ENCODE results near the gene STX17. TPM values are rescaled to one million over a fixed set of nuclear protein-coding genes. Genes with fewer than 3 reads are reported as not detected.
"Not testable (repeated sequence)": the region's sequence is repeated elsewhere in the genome, so short reads cannot be mapped to it uniquely, and the experiment has no call there.

Gene STX17
- total and polyA plus RNA-seq, 3 experiments from 2014 or later: 23.4 to 32.8 (median 27.9) TPM

- POLR2A ChIA-PET: no interaction called here
- no peaks in the 10 kb centered on the region for H3K27me3 ChIP-seq (ENCODE audit: insufficient read depth, low read length, poor library complexity, severe bottlenecking)
- no peaks in the 10 kb centered on the region for H3K27me3 Mint-ChIP-seq
Observed at GRCh38 chr9:99973455-99973854, 67.0 kb downstream of the STX17 start.

DNA sequence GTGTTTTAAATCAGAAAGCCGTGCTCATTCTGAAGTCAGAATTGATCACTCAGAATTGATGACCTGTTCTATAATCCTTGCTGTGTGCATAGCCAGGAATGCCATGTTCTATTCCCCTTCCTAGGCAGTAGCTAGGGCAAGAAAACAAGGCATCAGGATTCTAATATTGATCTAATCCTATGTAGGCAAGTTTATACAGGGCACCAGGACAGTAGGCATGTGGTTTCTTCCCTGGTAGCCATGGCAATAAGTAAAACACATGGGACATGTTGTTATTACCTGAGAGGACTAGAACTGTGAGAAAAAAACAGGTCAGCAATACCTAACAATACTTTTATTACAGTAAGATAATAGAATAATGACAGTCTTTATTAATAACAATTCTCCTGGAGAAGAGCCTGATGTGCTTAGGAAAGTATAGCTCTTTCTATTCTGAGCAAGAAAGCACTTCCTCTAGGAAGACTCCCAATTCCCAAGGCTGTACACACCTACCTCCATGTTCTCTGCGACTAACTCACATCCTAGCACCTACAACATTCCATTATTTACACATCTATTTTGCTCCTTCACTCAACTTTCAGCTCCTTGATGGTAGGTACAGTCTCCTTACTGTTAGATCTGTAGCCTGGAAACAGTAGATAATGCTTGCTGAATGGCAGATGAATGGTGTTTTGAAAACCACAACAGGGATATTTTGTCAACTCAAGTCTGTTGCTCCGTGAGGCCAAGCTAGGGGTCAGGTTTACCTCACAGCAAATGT is 70.8 kb downstream of the STX17 start:
- Mint-ChIP-seq H3K4me3 (no peak overlapping the region), H3K4me1 (peaks cover 0 to 6% (median 4%) of the 10 kb centered on the region in 3 donors), H3K9me3 (no peaks in the 10 kb centered on the region), H3K27me3 (peaks cover 0 to 1% of the 10 kb centered on the region in 2 donors), H3K36me3 (peaks cover 0 to 47% (median 9%) of the 10 kb centered on the region in 3 donors), H3K27ac (peak overlapping the region in 3 of 8 donors; percentile 4 to 39 (median 25))
- Histone ChIP-seq H3K27me3 (ENCODE audit: insufficient read depth, low read length, poor library complexity, severe bottlenecking) (no peaks in the 10 kb centered on the region), H3K27ac (ENCODE audit: low read depth, low read length) (no peak overlapping the region), H3K4me3 (ENCODE audit: low read length) (no peak overlapping the region), H3K4me1 (ENCODE audit: insufficient read depth, low read length) (no peaks in the 10 kb centered on the region), H3K36me3 (ENCODE audit: insufficient read depth, low read length) (no peaks in the 10 kb centered on the region), H3K9me3 (ENCODE audit: low read length) (no peaks in the 10 kb centered on the region)
- CTCF ChIA-PET: interaction anchor here (1.2 kb wide), 1 partner anchor 152 kb away, joined by 3 read pairs; no protein-coding TSS in a partner anchor
- POLR2A ChIA-PET: interaction anchor here (0.7 kb wide), 1 partner anchor 1271 kb away, joined by 4 read pairs; no protein-coding TSS in a partner anchor
- no peak for DNase-seq

More at GRCh38 chr9:99973455-99973854, 67.0 kb downstream of the STX17 start:
- peaks cover 0 to 6% (median 0%) of the 10 kb centered on the region in 3 donors for H3K4me1 Mint-ChIP-seq
- H3K9me3 Mint-ChIP-seq: no peaks in the 10 kb centered on the region
- Histone ChIP-seq H3K4me1 (ENCODE audit: insufficient read depth, low read length) (no peaks in the 10 kb centered on the region), H3K27ac (ENCODE audit: low read depth, low read length) (no peak overlapping the region), H3K36me3 (ENCODE audit: insufficient read depth, low read length) (no peaks in the 10 kb centered on the region), H3K9me3 (ENCODE audit: low read length) (no peaks in the 10 kb centered on the region), H3K4me3 (ENCODE audit: low read length) (no peak overlapping the region)
- CTCF ChIA-PET: no interaction called here
- H3K36me3 Mint-ChIP-seq: peaks cover 0 to 50% (median 11%) of the 10 kb centered on the region in 3 donors
- no peak overlapping the region for H3K4me3 Mint-ChIP-seq
- DNase-seq: no peak
- peak overlapping the region in 2 of 8 donors; percentile 1 to 23 for H3K27ac Mint-ChIP-seq

DNA sequence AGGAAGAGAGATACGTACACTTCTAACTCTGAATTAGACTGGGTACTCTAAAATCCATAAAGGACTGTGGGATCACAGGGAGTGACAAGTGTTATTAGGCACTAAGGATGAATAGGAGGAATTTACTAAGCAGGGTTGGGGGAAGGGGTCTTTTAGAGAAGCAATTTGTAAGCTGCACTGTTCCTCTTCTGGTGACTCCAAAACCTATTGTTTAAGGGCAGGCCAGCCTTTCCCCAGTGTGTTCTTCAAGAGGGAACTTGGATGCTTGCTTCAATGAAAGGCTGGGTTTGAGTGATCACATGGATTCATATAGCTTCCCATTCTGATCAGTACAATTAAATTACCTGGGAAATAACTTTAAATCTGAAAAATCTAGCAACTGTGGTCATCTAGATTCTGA is 71.8 kb downstream of the STX17 start:
- CTCF ChIA-PET: no interaction called here

GRCh38 chr9:99980598-99980997 is 74.1 kb downstream of the STX17 start:
- Mint-ChIP-seq H3K27ac (peak overlapping the region in 2 of 8 donors; percentile 44), H3K9me3 (no peaks in the 10 kb centered on the region), H3K36me3 (peaks cover 0 to 56% (median 10%) of the 10 kb centered on the region in 3 donors), H3K4me1 (peaks cover 0 to 4% (median 3%) of the 10 kb centered on the region in 3 donors), H3K27me3 (peaks cover 0 to 1% of the 10 kb centered on the region in 2 donors), H3K4me3 (no peak overlapping the region)
- H3K27ac ChIP-seq (ENCODE audit: low read depth, low read length): no peak overlapping the region
- H3K36me3 ChIP-seq (ENCODE audit: insufficient read depth, low read length): no peaks in the 10 kb centered on the region
- no peaks in the 10 kb centered on the region for H3K27me3 ChIP-seq (ENCODE audit: insufficient read depth, low read length, poor library complexity, severe bottlenecking)
- ChIA-PET POLR2A (no interaction called here), CTCF (no interaction called here)
- no peak overlapping the region for H3K4me3 ChIP-seq (ENCODE audit: low read length)
- no peak for DNase-seq
- H3K4me1 ChIP-seq (ENCODE audit: insufficient read depth, low read length): no peaks in the 10 kb centered on the region
- no peaks in the 10 kb centered on the region for H3K9me3 ChIP-seq (ENCODE audit: low read length)

More for the DNA sequence above, 71.8 kb downstream of the STX17 start:
- peaks cover 0 to 6% (median 4%) of the 10 kb centered on the region in 3 donors for H3K4me1 Mint-ChIP-seq
- no peaks in the 10 kb centered on the region for H3K9me3 Mint-ChIP-seq
- no peak overlapping the region for H3K27ac ChIP-seq (ENCODE audit: low read depth, low read length)
- no peak overlapping the region for H3K4me3 Mint-ChIP-seq
- no peaks in the 10 kb centered on the region for H3K27me3 ChIP-seq (ENCODE audit: insufficient read depth, low read length, poor library complexity, severe bottlenecking)
- H3K9me3 ChIP-seq (ENCODE audit: low read length): no peaks in the 10 kb centered on the region
- H3K27me3 Mint-ChIP-seq: peaks cover 0 to 1% of the 10 kb centered on the region in 2 donors
- H3K4me3 ChIP-seq (ENCODE audit: low read length): no peak overlapping the region
- no peaks in the 10 kb centered on the region for H3K36me3 ChIP-seq (ENCODE audit: insufficient read depth, low read length)
- H3K4me1 ChIP-seq (ENCODE audit: insufficient read depth, low read length): no peaks in the 10 kb centered on the region
- POLR2A ChIA-PET: interaction anchor here (0.7 kb wide), 1 partner anchor 1272 kb away, joined by 4 read pairs; no protein-coding TSS in a partner anchor
- peak overlapping the region in 2 of 8 donors; percentile 64 to 83 for H3K27ac Mint-ChIP-seq
- peaks cover 0 to 52% (median 9%) of the 10 kb centered on the region in 3 donors for H3K36me3 Mint-ChIP-seq
- no peak for DNase-seq

DNA sequence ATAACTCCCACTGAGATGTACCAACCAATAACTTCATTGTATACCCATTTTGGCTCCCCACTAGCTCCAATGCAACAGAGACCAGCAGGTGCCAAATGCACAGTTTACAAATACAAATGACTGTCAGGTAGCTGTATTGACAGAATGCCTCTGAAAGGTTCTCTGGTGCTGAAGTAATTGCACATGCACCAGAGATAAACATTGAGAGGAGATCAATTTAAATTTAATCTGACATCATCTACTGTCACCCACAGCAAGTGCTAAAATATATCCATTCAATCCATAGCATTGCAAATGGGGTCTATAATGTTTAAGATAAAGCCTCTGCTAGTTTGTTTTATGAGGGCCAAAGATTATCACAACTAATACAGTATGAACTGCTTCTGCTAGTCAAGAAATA is 80.2 kb downstream of the STX17 start:
- Histone ChIP-seq H3K4me1 (ENCODE audit: insufficient read depth, low read length) (no peaks in the 10 kb centered on the region), H3K27ac (ENCODE audit: low read depth, low read length) (no peak overlapping the region), H3K27me3 (ENCODE audit: insufficient read depth, low read length, poor library complexity, severe bottlenecking) (no peaks in the 10 kb centered on the region), H3K36me3 (ENCODE audit: insufficient read depth, low read length) (no peaks in the 10 kb centered on the region), H3K9me3 (ENCODE audit: low read length) (no peaks in the 10 kb centered on the region), H3K4me3 (ENCODE audit: low read length) (no peak overlapping the region)
- DNase-seq: no peak
- ChIA-PET CTCF (no interaction called here), POLR2A (no interaction called here)
- Mint-ChIP-seq H3K4me3 (no peak overlapping the region), H3K27me3 (no peaks in the 10 kb centered on the region), H3K27ac (peak overlapping the region in 2 of 8 donors; percentile 11 to 72), H3K9me3 (peaks cover 5 to 22% (median 18%) of the 10 kb centered on the region in 5 donors), H3K36me3 (peaks cover 20 to 69% (median 31%) of the 10 kb centered on the region in 3 donors), H3K4me1 (peaks cover 7 to 26% (median 18%) of the 10 kb centered on the region in 3 donors)

- CTCF ChIA-PET; H3K27ac ChIP-seq (ENCODE audit: low read depth, low read length); POLR2A ChIA-PET; H3K27me3 ChIP-seq (ENCODE audit: insufficient read depth, low read length, poor library complexity, severe bottlenecking); H3K4me3 Mint-ChIP-seq; H3K36me3 ChIP-seq (ENCODE audit: insufficient read depth, low read length); DNase-seq; H3K4me1 ChIP-seq (ENCODE audit: insufficient read depth, low read length); H3K9me3 ChIP-seq (ENCODE audit: low read length); H3K27me3 Mint-ChIP-seq; H3K4me3 ChIP-seq (ENCODE audit: low read length): not testable (repeated sequence)
- peaks cover 20 to 62% (median 55%) of the 10 kb centered on the region in 3 donors for H3K36me3 Mint-ChIP-seq
- peaks cover 8 to 46% (median 26%) of the 10 kb centered on the region in 5 donors for H3K9me3 Mint-ChIP-seq
- H3K4me1 Mint-ChIP-seq: peaks cover 7 to 33% (median 16%) of the 10 kb centered on the region in 3 donors
- peak overlapping the region in 1 of 8 donors; percentile 25 for H3K27ac Mint-ChIP-seq
Observed at GRCh38 chr9:99990508-99990907, 84.1 kb downstream of the STX17 start.

DNA sequence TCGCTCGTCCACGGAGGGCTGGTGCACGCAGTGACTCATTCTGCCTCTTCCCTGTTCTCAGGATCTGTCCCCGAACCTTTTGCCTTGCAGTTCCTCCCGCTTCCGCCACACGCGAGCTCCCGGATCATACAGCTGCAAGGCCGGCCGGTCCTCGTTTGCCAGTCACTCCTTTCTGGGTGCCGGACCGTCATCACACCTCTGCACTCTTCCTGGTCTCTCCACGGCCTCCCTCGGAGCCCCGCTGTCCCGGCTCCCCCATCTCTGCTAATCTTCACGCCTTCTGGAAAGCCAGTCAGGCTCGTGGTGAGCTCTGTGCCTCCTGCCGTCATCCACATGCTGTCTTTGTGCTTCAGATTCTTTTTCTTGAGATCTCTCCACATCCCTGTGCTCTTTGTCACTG is 91.8 kb downstream of the STX17 start:
- H3K27ac Mint-ChIP-seq: no peak overlapping the region
- no peak overlapping the region for H3K4me3 ChIP-seq (ENCODE audit: low read length)
- no peaks in the 10 kb centered on the region for H3K27me3 Mint-ChIP-seq
- peaks cover 5 to 16% (median 7%) of the 10 kb centered on the region in 5 donors for H3K9me3 Mint-ChIP-seq
- H3K4me1 Mint-ChIP-seq: peaks cover 0 to 2% (median 0%) of the 10 kb centered on the region in 3 donors
- H3K27me3 ChIP-seq (ENCODE audit: insufficient read depth, low read length, poor library complexity, severe bottlenecking): no peaks in the 10 kb centered on the region
- ChIA-PET POLR2A (no interaction called here), CTCF (interaction anchor here (0.7 to 0.8 kb wide), 2 partner anchors 13 to 174 kb away, joined by 4 read pairs; no protein-coding TSS in a partner anchor)
- peaks cover 31 to 69% (median 54%) of the 10 kb centered on the region in 3 donors for H3K36me3 Mint-ChIP-seq
- no peaks in the 10 kb centered on the region for H3K9me3 ChIP-seq (ENCODE audit: low read length)
- H3K4me1 ChIP-seq (ENCODE audit: insufficient read depth, low read length): no peaks in the 10 kb centered on the region
- DNase-seq: no peak
- no peaks in the 10 kb centered on the region for H3K36me3 ChIP-seq (ENCODE audit: insufficient read depth, low read length)
- no peak overlapping the region for H3K27ac ChIP-seq (ENCODE audit: low read depth, low read length)
- no peak overlapping the region for H3K4me3 Mint-ChIP-seq

GRCh38 chr9:99998866-99999265 is 92.4 kb downstream of the STX17 start:
- no peak overlapping the region for H3K4me3 Mint-ChIP-seq
- H3K27ac Mint-ChIP-seq: peak overlapping the region in 1 of 8 donors; percentile 24
- CTCF ChIA-PET: interaction anchor here (0.8 kb wide), 1 partner anchor 12 kb away, joined by 4 read pairs; no protein-coding TSS in a partner anchor
- peaks cover 30 to 71% (median 55%) of the 10 kb centered on the region in 3 donors for H3K36me3 Mint-ChIP-seq
- POLR2A ChIA-PET: no interaction called here
- H3K36me3 ChIP-seq (ENCODE audit: insufficient read depth, low read length): no peaks in the 10 kb centered on the region
- no peaks in the 10 kb centered on the region for H3K4me1 ChIP-seq (ENCODE audit: insufficient read depth, low read length)
- H3K27me3 Mint-ChIP-seq: no peaks in the 10 kb centered on the region
- no peaks in the 10 kb centered on the region for H3K27me3 ChIP-seq (ENCODE audit: insufficient read depth, low read length, poor library complexity, severe bottlenecking)
- DNase-seq: no peak
- no peak overlapping the region for H3K4me3 ChIP-seq (ENCODE audit: low read length)
- H3K9me3 ChIP-seq (ENCODE audit: low read length): no peaks in the 10 kb centered on the region
- no peak overlapping the region for H3K27ac ChIP-seq (ENCODE audit: low read depth, low read length)
- peaks cover 0 to 2% (median 0%) of the 10 kb centered on the region in 3 donors for H3K4me1 Mint-ChIP-seq
- H3K9me3 Mint-ChIP-seq: peaks cover 2 to 13% (median 5%) of the 10 kb centered on the region in 5 donors

Measured in CD8-positive, alpha-beta memory T cell (primary cell).